CD4-positive, alpha-beta T cell treated with Interferon alpha-2 for 1 hour (primary cell): ENCODE results near the gene TSPAN17.
"Not testable (repeated sequence)": the region's sequence is repeated elsewhere in the genome, so short reads cannot be mapped to it uniquely, and the experiment has no call there.

Source experiments
- DNase-seq, 2 donors: peaks; one replicate each; pipeline ENCODE4 v3.0.0-alpha.2; 2020 to 2022

Gene TSPAN17

GRCh38 chr5:176687247-176687646 is 40.0 kb downstream of the TSPAN17 start:
- no peak for DNase-seq

GRCh38 chr5:176687881-176688280 is 40.6 kb downstream of the TSPAN17 start:
- no peak for DNase-seq

GRCh38 chr5:176690911-176691310 is 43.6 kb downstream of the TSPAN17 start:
- no peak for DNase-seq

DNA sequence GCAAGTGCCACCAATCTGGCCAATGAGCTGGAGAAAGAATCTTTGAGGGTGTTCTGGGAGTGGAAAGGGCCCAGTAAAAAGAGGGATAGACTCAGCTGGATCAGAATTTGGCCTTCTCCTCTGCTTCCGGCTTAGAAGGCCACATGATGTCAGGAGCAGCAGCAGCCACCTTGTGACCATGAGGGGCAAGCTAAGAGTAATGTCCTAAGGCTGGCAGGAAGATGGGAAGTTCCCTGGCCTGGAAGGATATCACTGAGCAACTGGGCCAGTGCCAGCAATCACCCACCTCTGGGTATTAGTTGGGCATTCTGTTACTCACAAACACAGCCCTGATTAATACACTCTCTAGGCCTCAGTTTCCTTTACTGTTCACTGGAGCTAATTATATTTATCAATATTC is 44.2 kb downstream of the TSPAN17 start:
- DNase-seq, result no peak

GRCh38 chr5:176692326-176692725 is 45.0 kb downstream of the TSPAN17 start:
- DNase-seq, result no peak

GRCh38 chr5:176692839-176693476 is 45.7 kb downstream of the TSPAN17 start:
- no peak for DNase-seq

- no peak for DNase-seq
Measured at GRCh38 chr5:176693477-176693851, 46.2 kb downstream of the TSPAN17 start.

DNA sequence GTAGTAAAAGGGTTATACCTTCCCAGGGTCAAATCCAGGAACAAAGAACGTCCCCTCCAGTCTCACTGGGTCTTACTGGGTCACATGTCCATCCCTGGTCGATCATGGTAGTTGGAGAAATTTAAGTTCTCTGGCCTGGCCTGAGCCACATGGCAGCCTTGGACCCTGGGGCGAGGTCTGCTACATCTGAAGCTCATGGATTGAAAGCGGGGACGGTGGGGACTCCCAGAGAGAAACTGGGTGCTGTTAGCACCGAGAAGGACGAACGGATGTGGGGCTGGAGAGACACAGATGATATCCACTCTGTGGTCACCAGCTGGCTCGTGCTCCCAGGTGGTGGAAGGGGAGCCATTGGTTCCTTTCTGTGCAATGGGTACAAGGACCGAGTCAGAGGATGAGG is 46.9 kb downstream of the TSPAN17 start:
- no peak for DNase-seq

DNA sequence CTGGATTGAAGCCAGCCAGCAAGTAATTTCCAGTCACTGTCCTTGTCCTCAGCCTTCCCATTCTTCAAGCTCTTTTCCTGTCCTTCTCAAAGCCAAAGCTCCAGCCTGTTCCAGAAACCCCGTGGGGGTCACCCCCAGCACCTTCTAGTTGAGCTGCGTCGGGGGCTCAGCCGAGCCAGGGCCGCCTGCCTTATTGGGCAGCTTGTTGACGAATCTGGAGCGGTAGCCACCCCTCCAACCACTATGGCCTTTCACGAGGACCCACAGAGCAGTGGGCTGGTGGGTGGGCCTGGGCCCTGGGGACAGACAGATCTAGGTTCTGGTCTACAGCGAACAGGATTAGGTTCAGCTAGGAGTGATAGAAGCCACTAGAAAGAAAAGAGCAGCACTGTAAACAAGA is 47.3 kb downstream of the TSPAN17 start:
- DNase-seq, result no peak

DNA sequence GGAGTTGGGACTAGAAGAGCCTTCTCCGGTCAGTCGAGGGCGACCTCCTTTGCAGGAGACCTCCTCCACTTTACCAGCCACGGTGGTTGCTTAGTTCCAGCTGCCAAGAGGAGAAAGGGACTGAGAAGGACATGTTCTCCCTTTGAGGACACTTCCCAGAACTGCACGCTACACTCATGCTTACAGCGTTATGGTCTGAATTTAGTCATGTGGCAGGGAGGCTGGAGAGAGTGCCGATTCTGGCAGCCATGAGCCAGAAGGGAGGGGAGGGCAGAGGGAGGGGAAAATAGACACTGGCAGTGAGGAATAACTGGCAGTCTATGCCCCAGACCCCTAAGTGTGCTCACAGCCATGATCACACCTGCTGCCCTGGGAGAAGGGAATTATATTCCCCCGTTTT is 47.8 kb downstream of the TSPAN17 start:
- DNase-seq, result no peak

GRCh38 chr5:176697267-176697933 is 50.1 kb downstream of the TSPAN17 start:
- no peak for DNase-seq

GRCh38 chr5:176697934-176698538 is 50.8 kb downstream of the TSPAN17 start:
- no peak for DNase-seq

GRCh38 chr5:176699446-176699845 is 52.2 kb downstream of the TSPAN17 start:
- DNase-seq, result not testable (repeated sequence)

DNA sequence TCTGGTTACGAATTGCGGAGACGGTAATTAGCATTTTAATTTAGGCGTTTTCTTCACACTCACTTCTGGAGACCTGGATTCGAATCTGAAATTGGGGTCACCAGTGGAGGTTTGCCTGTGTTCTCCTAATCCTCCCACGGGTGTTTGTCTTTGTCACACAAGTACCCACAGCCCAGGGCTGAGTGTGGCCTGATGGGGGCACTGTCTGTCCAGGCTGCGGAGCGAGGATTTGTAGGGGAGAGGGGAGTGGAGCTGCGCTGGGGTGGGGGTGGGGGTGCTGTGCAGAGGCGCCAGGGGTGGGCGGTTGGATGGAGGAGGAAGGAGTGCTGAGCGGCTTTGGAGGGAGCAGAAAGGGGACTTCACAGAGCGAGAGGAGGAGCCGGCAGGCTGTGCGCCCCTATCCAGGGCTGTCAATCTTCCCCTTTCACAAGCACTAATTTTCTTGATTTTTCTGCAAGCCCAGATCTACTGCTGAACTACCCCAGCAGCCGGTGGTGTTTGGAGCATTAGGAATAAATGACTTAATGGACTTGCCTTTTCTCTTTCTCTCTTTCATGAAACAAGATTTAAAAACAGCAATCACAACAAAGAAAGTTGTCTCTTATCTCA is 53.1 kb downstream of the TSPAN17 start:
- peak in 1 of 2 donors; percentile 16 for DNase-seq

GRCh38 chr5:176702671-176703641 is 55.7 kb downstream of the TSPAN17 start:
- DNase-seq, result no peak

DNA sequence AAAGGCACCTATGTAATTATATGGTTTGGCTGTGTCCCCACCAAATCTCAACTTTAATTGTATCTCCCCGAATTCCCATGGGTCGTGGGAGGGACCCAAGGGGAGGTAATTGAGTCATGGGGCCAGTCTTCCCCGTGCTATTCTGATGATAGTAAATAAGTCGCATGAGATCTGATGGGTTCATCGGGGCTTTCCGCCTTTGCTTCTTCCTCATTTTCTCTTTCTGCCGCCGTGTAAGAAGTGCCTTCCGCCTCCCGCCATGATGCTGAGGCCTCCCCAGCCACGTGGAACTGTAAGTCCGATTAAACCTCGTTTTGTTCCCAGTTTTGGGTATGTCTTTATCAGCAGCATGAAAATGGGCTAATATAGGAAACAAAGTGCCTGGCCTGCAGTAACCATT is 56.6 kb downstream of the TSPAN17 start:
- DNase-seq, result no peak

DNA sequence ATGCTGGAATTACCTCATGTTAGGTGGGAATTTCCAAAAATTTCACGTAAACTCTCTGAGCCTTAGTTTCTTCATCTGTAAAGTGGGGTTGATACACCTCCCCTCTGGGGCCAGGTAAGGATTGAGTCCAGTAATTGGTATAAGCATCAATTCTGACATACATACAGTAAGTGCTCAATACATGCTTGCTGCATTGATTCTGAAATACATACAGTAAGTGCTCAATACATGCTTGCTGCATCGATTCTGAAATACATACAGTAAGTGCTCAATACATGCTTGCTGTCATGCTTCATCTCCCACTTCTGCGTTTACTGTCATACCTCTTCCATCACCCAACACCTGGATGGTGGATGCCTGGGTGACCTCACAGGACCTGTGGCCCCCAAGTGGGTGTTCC is 57.1 kb downstream of the TSPAN17 start:
- no peak for DNase-seq

GRCh38 chr5:176704817-176705216 is 57.5 kb downstream of the TSPAN17 start:
- DNase-seq, result no peak
